Pons (tissue), 1 donor: ENCODE measurements around the gene HTR1D.
"Not testable (repeated sequence)": the region's sequence is repeated elsewhere in the genome, so short reads cannot be mapped to it uniquely, and the experiment has no call there.

Experiments
- DNase-seq: peaks from one replicate; pipeline ENCODE4 v3.0.0-alpha.2; 2016; ENCODE audit warnings: low spot score

Gene HTR1D, protein sequence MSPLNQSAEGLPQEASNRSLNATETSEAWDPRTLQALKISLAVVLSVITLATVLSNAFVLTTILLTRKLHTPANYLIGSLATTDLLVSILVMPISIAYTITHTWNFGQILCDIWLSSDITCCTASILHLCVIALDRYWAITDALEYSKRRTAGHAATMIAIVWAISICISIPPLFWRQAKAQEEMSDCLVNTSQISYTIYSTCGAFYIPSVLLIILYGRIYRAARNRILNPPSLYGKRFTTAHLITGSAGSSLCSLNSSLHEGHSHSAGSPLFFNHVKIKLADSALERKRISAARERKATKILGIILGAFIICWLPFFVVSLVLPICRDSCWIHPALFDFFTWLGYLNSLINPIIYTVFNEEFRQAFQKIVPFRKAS

GRCh38 chr1:23217421-23218115 is at the start of gene HTR1D:
Gene HTR1D, minus strand, starts transcription at chr1:23217502. Its CDS starts 23,283 bp downstream, at chr1:23194219.
- DNase-seq = no peak

GRCh38 chr1:23263380-23263887 is 46.1 kb upstream of the HTR1D start:
- no peak for DNase-seq

- not testable (repeated sequence) for DNase-seq
These were observed 40.8 kb upstream of the HTR1D start for GRCh38 chr1:23258082-23258481.

DNA sequence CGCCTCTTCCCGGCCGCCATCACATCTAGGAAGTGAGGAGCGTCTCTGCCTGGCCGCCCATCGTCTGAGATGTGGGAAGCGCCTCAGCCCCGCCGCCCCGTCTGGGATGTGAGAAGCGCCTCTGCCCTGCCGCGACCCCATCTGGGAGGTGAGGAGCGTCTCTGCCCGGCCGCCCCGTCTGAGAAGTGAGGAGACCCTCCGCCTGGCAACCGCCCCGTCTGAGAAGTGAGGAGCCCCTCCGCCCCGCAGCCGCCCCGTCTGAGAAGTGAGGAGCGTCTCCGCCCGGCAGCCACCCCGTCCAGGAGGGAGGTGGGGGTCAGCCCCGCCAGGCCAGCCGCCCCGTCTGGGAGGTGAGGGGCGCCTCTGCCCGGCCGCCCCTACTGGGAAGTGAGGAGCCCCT is 40.1 kb upstream of the HTR1D start:
- not testable (repeated sequence) for DNase-seq

GRCh38 chr1:23254584-23254983 is 37.3 kb upstream of the HTR1D start:
- no peak for DNase-seq

DNA sequence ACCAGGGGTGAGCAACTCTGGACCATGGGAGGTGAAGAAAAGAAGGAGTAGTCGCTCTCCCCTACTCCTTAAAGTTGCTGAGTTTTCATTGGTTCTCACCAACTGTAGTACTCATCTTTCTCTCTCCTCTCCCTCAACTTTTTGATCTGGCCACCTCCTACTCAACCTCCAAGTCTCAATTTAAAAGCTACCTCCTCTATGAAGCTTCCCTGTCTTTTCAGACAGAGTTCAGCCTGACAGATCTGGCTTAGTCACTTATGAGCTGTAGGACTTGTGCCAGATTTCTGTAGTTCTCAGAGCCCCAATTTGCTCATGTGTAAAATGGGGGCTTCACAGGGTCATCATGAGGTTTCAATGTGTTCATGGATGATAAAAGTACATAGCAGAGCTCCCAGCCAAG is 34.5 kb upstream of the HTR1D start:
- no peak for DNase-seq

GRCh38 chr1:23249787-23250454 is 32.6 kb upstream of the HTR1D start:
- no peak for DNase-seq

DNA sequence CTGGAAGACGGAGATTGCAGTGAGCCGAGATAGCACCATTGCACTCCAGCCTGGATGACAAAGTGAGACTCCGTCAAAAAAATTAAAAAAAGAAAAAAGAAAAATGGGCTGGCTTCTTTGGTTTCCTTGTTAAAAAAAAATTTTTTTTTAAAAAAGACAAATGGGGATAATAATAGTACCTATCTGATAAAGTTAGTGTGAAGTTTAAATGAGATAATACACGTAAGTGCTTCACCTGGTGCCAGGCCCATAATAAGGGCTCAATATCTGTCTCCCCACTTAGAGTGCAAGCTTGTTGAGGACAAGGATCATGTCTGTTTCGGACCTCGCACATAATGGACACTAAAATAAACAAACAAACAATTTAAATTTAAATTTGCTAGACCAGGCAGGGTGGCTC is 30.0 kb upstream of the HTR1D start:
- no peak for DNase-seq

GRCh38 chr1:23246274-23246673 is 29.0 kb upstream of the HTR1D start:
- no peak for DNase-seq

DNA sequence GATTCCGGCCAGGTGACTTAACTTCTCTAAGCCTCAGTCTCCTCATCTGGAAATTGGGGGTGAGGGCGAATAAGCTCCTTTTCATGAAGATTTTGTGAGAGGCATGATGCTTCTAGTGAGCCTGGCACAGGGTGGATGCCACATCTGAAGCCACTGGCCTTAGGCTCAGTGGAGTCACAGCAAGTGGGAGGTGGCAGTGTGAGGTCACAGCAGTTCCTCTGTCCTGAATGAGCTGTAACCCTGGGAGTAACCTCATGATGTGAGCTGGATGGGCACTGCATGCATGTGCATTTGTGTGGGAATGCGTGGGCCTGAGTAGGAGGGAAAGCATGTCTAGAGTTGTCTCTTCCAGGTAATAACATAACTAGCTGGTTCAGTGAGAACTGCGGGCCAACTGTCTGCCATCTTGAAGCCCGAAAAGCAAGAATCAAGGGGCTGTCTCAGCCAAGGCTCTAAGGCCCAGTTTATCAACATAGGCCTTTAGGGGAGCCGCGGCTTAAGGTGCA is 27.0 kb upstream of the HTR1D start:
- no peak for DNase-seq

- DNase-seq = no peak
These were observed 25.1 kb upstream of the HTR1D start for GRCh38 chr1:23242414-23242813.

DNA sequence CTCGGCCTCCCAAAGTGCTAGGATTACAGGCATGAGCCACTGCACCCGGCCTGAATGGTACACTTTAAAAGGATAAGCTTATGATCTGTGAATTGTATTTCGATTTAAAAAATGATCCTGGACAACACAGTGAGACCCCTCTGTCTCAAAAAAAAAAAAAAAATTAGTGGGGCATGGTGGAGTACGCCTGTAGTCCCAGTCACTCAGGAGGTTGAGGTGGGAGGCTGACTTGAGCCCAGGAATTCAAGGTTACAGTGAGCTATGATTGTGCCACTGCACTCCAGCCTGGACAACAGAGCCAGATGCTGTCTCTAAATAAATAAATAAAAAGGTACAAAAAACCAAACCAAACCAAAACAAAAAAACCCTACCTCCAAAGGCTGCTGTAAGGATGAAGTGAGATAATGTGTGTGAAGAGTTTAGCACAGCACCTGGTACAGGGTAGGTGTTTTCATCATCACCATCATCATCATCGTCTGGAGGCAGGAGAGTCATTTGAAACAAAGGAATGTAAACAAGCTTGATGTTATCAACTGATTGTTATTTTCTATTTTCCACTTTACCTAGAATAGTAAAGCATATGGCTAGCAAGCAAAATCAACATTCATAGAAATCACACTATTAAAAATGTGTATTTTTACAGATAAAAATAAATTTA is 22.5 kb upstream of the HTR1D start:
- no peak for DNase-seq

GRCh38 chr1:23238565-23238964 is 21.3 kb upstream of the HTR1D start:
- no peak for DNase-seq

- DNase-seq = no peak
These were observed 20.2 kb upstream of the HTR1D start for GRCh38 chr1:23237508-23237907.

DNA sequence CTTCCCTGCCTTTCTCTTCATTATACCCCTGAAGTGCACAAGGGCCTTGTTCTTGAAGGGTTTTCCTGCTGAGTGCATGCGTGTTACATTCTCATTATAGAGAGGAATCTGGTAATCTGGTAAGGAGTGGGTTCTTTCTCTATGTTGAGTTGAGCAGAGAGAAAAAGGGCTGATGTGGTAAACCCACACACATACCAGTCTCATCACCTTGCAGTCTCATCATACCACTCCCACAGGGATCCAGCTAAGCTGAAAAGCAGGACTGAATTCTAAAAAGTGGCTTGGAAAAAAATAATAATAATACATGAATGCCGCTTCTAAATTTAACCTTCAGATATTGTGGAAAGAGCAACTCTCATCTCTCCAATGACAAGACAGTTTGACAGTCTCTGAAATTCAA is 10.5 kb upstream of the HTR1D start:
- no peak for DNase-seq

DNA sequence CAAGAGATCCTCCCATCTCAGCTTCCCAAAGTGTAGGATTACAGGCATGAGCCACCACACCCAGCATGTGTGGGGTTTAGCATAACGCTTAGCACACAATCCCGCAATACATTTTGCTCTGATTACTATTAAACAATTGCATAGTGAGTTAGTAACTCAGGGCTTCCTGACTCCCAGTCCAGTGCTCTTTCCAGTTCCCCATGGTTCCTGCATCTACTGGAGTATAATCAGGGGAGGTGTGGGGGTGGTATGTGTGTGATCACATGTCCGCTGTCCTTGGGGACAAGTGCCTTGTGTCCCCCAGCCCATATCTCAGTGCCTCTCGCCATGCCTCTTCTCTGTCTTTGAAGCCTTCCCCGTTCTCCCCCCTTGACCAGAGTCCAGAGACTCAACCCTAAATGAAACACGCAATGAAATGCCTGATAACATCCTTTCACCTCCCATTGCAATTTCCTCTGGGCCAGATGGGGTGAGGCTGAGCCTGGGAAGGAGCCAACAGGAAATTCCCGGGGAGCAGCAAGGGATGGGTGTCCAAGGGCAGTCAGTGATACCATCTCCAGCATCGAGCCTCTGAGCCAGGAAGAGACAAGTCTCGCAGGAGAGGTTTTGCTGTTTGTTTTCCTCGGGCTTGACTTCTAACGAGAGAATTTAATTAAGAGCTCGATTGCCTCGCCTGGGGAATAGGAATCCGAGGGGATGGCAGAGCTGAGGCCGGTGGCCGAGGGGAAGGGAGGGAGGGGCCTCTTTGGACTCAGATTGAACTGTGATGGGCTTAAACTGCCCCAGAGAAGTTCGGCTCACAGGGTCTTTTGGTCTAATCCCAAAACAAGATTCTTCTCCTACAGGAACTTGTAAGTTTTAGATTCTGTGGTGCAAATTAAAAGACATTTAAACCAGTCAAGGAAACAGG is 7.7 kb upstream of the HTR1D start:
- DNase-seq = no peak

DNA sequence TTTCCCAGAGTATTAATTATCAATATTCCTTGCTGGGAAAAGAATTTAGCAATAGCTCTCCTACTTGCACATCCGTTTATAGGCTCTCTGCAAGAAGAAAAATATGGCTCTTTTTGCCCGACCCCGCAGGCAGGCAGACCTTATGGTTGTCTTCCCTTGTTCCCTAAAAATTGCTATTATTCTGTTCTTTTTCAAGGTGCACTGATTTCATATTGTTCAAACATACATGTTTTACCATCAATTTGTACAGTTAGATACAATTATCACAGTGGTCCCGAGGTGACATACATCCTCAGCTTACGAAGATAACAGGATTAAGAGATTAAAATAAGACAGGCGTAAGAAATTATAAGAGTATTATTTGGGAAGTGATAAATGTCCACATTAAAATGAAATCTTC is 6.7 kb upstream of the HTR1D start:
- not testable (repeated sequence) for DNase-seq

GRCh38 chr1:23223490-23223951 is 6.2 kb upstream of the HTR1D start:
- not testable (repeated sequence) for DNase-seq

DNA sequence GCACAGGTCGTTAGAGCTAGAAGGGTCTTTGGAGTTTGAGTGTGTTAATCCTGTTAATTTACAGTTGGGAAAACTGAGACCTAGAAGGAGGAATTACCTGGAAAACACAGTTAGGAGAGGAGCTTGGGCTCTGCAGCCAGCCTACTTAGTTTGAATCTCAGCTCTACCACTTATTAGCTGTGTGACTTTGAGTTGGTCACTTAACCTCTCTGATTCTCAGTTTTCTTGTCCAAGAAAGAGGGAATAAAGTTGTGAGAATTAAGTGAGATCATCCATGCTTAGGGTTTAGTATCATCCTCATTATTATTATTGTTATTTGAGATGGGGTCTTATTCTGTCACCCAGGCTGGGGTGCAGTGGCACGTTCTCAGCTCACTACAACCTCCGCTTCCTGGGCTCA is 5.4 kb upstream of the HTR1D start:
- no peak for DNase-seq

DNA sequence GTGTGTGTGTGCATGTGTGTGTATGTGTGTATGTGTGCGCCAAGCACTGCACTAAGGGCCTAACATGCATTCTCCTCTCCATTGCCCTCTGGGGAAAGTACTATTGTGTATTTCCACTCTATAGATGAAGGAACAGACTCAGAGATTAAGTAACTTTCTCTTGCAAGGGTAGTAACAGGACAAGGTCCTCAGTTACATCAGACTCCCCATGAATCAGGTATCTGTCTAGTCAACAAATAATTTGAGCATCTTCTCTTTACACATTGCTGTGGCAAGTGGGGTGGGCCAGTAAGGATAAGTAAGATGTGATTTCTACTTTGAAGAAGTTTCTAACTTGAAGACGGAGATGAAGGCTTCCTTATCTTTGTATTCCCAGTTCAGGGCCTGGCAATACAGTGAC is 5.0 kb upstream of the HTR1D start:
- DNase-seq = no peak

GRCh38 chr1:23221107-23221506 is 3.8 kb upstream of the HTR1D start:
- DNase-seq = no peak
